Measurements from ENCODE around the gene GPR146.

GPR146 gene

GRCh38 chr7:1083729-1084657 lies 39.6 kb downstream of the GPR146 start:
- no peak for DNase-seq (ENCODE audit: low read depth)
- TF ChIP-seq CTCF (conservative IDR thresholded peaks at IDR 0.05; ENCODE audit: low read depth, low read length): no peak

GRCh38 chr7:1085266-1085665 lies 40.9 kb downstream of the GPR146 start:
- no peak for DNase-seq (ENCODE audit: low read depth)
- no peak overlapping the region for H3K4me3 ChIP-seq (ENCODE audit: low read depth, low read length)
- TF ChIP-seq CTCF (conservative IDR thresholded peaks at IDR 0.05; ENCODE audit: low read depth, low read length): no peak

More at GRCh38 chr7:1083729-1084657, 39.6 kb downstream of the GPR146 start:
- H3K4me3 ChIP-seq (ENCODE audit: low read depth, low read length): no peak overlapping the region

GRCh38 chr7:1085910-1086421 lies 41.6 kb downstream of the GPR146 start:
- H3K4me3 ChIP-seq (ENCODE audit: low read depth, low read length): no peak overlapping the region
- no peak for DNase-seq (ENCODE audit: low read depth)
- no peak for TF ChIP-seq CTCF (conservative IDR thresholded peaks at IDR 0.05; ENCODE audit: low read depth, low read length)

GRCh38 chr7:1086588-1087464 lies 42.5 kb downstream of the GPR146 start:
- peak; percentile 82 for TF ChIP-seq CTCF (conservative IDR thresholded peaks at IDR 0.05; ENCODE audit: low read depth, low read length)
- peak; percentile 58 for DNase-seq (ENCODE audit: low read depth)
- peak overlapping the region; percentile 63 for H3K4me3 ChIP-seq (ENCODE audit: low read depth, low read length)

GRCh38 chr7:1087465-1087814 lies 43.1 kb downstream of the GPR146 start:
- TF ChIP-seq CTCF (conservative IDR thresholded peaks at IDR 0.05; ENCODE audit: low read depth, low read length): no peak
- peak overlapping the region; percentile 63 for H3K4me3 ChIP-seq (ENCODE audit: low read depth, low read length)
- peak; percentile 36 for DNase-seq (ENCODE audit: low read depth)

- peak; percentile 18 for DNase-seq (ENCODE audit: low read depth)
- H3K4me3 ChIP-seq (ENCODE audit: low read depth, low read length): peak within 1 kb of the TSS; percentile 63
- no peak for TF ChIP-seq CTCF (conservative IDR thresholded peaks at IDR 0.05; ENCODE audit: low read depth, low read length)
These were observed 43.9 kb downstream of the GPR146 start, which contains the start of gene GPER1 for GRCh38 chr7:1087952-1088920. TSS of gene GPER1 (plus strand) at chr7:1088113. CDS start at chr7:1091729, 3,616 bp downstream.
